Sigmoid colon (tissue), 4 donors: Measurements from ENCODE around the gene SNAP47.

ENCODE experiments used
- EP300 ChIP-seq, 4 donors: sonication (generic); formaldehyde crosslinking; IDR thresholded peaks; one replicate each; pipeline ENCODE4 v1.6.1; 2017; ENCODE audit warnings: antibody characterized with exemption in 4 of 4
- TF ChIP-seq, protein P1 (sequence below), 4 experiments: fragments of 450-650 bp in 3 of 4; fragments of 200-600 bp in 1 of 4; IDR thresholded peaks; one replicate each; pipeline ENCODE4 v1.5.1; 2016 to 2019; ENCODE audit warnings: antibody characterized with exemption in 4 of 4, mild to moderate bottlenecking in 3 of 4, moderate library complexity in 2 of 4

DNA sequence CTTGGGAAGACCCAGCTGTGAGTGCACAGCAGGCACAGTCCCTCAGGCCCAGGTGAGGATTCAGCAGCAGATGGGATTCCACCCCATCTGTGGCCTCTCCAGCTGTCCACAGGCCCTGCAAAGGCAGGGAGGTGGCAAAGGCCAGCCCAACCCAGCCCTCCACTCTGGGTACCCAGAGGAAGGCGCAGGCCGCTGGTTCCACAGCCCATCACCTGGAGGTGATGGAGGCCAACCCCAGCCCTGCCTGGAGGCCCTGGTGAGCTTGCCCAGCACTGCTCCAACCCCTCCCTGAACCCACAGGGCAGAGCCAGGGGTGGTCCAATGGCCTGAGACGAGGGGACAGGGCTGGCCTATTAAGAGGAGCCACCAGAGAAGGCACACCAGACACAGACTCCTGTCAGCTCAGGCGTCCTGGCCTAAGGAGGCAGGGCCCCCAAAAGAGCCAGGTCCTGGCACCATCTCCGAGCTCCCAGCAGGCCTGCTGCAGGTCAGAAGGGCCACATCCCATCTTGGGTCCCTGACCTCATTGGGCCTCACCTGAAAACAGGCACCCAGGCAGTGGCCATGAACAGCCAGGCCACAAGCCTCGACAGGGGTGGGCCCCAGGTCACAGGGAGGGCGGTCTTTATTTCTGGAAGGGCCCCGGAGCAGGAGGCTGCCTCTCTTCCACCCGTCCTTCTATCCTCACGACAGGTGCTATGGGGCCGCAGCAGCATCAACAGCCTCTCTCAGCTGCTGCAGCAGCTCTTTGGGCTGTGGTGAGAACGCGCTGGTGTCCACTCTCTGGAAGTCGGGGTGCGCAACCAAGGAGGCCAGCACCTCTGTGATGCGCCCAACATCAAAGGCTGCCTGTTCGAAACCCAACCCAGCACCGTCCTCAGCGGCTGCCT is 3.3 kb upstream of the SNAP47 start:
- TF ChIP-seq, protein P1, sequence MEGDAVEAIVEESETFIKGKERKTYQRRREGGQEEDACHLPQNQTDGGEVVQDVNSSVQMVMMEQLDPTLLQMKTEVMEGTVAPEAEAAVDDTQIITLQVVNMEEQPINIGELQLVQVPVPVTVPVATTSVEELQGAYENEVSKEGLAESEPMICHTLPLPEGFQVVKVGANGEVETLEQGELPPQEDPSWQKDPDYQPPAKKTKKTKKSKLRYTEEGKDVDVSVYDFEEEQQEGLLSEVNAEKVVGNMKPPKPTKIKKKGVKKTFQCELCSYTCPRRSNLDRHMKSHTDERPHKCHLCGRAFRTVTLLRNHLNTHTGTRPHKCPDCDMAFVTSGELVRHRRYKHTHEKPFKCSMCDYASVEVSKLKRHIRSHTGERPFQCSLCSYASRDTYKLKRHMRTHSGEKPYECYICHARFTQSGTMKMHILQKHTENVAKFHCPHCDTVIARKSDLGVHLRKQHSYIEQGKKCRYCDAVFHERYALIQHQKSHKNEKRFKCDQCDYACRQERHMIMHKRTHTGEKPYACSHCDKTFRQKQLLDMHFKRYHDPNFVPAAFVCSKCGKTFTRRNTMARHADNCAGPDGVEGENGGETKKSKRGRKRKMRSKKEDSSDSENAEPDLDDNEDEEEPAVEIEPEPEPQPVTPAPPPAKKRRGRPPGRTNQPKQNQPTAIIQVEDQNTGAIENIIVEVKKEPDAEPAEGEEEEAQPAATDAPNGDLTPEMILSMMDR (IDR thresholded peaks at IDR 0.05): no peak
- no peak for TF ChIP-seq EP300 (IDR thresholded peaks at IDR 0.05)
